ENCODE measurements around the gene ABHD8. TPM values are rescaled to one million over a fixed set of nuclear protein-coding genes. Genes with fewer than 3 reads are reported as not detected.

Gene ABHD8
- total and polyA plus RNA-seq, 2 experiments from 2014 or later: 5.5 to 16.5 TPM

GRCh38 chr19:17259118-17259780, 44.0 kb downstream of the ABHD8 start:
- Histone ChIP-seq H3F3A (replicated peaks; ENCODE audit: low read depth) (peaks cover 2% of the 10 kb centered on the region; the same call in 1 of the 2 replicates), H3K36me3 (ENCODE audit: insufficient read depth) (peaks cover 3% of the 10 kb centered on the region; the same call in 1 of the 2 replicates), H3K79me2 (replicated peaks; ENCODE audit: insufficient read depth) (no peaks in the 10 kb centered on the region), H4K20me1 (replicated peaks; ENCODE audit: insufficient read depth) (no peaks in the 10 kb centered on the region), H3K9me2 (ENCODE audit: insufficient read depth) (no peaks in the 10 kb centered on the region), H2AFZ (no peak overlapping the region), H3K4me1 (ENCODE audit: insufficient read depth) (0 out of 2 replicates have a peak, but pooled peaks cover 2% of the 10 kb centered on the region), H3K27ac (ENCODE audit: low read depth) (no peak overlapping the region), H3K27me3 (ENCODE audit: insufficient read depth) (no peaks in the 10 kb centered on the region), H3K4me2 (no peak overlapping the region), H3K4me3 (no peak overlapping the region)
- no peak for ATAC-seq
- TF ChIP-seq ZNF331 (CRISPR knock-in tag; IDR thresholded peaks at IDR 0.05; ENCODE audit: low read depth) (no peak), ZNF114 (CRISPR knock-in tag; IDR thresholded peaks at IDR 0.05) (no peak), EZH2 (IDR thresholded peaks at IDR 0.05; ENCODE audit: low read depth, unreplicated experiment) (no peak), POLR2AphosphoS5 (IDR thresholded peaks at IDR 0.05; ENCODE audit: low read depth) (no peak)
- H3K27ac Mint-ChIP-seq: no peak overlapping the region
- peaks cover 11% of the 10 kb centered on the region for H3K4me1 Mint-ChIP-seq
- H3K36me3 Mint-ChIP-seq (ENCODE audit: low read depth): peaks cover 37% of the 10 kb centered on the region
- H3K9me3 Mint-ChIP-seq: peaks cover 21% of the 10 kb centered on the region; the same call in 2 of the 3 replicates
- H3K4me3 Mint-ChIP-seq: no peak overlapping the region
- DNase-seq (ENCODE audit: low spot score): no peak
- peaks cover 20% of the 10 kb centered on the region for H3K27me3 Mint-ChIP-seq (ENCODE audit: insufficient read depth, low read depth, poor library complexity)

DNA sequence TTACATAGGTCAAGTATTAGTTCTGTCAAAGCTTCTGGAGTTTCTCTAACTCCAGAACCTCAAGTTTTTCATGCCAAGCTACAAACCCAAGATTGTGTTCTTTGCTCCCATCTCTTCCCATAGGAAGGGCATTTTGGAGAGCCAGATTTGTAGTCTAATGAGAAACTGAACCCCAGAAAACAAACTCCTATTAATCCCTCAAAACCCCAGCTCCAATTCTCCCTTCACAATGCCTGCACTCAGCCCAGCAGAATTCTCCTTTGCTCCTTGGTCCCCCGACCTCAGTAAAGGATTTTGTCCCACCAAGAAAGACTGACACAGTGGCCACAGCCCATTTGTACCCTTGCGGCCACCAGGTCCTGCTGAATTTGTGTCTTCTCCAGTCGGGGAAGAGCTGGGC, 47.1 kb downstream of the ABHD8 start:
- H3K27me3 Mint-ChIP-seq (ENCODE audit: insufficient read depth, low read depth, poor library complexity): peaks cover 14% of the 10 kb centered on the region
- Histone ChIP-seq H2AFZ (no peak overlapping the region), H3K4me1 (ENCODE audit: insufficient read depth) (no peaks in the 10 kb centered on the region), H3K36me3 (ENCODE audit: insufficient read depth) (peaks cover 3% of the 10 kb centered on the region; the same call in 1 of the 2 replicates), H4K20me1 (replicated peaks; ENCODE audit: insufficient read depth) (no peaks in the 10 kb centered on the region), H3K9me2 (ENCODE audit: insufficient read depth) (no peaks in the 10 kb centered on the region), H3K27me3 (ENCODE audit: insufficient read depth) (no peaks in the 10 kb centered on the region), H3K27ac (ENCODE audit: low read depth) (no peak overlapping the region), H3F3A (replicated peaks; ENCODE audit: low read depth) (no peaks in the 10 kb centered on the region; the same call in 1 of the 2 replicates), H3K79me2 (replicated peaks; ENCODE audit: insufficient read depth) (no peaks in the 10 kb centered on the region), H3K4me2 (no peak overlapping the region), H3K4me3 (no peak overlapping the region)
- peaks cover 42% of the 10 kb centered on the region for H3K36me3 Mint-ChIP-seq (ENCODE audit: low read depth)
- ATAC-seq: no peak
- H3K27ac Mint-ChIP-seq: no peak overlapping the region
- H3K4me3 Mint-ChIP-seq: no peak overlapping the region
- H3K4me1 Mint-ChIP-seq: peaks cover 5% of the 10 kb centered on the region; the same call in 1 of the 3 replicates
- no peak for DNase-seq (ENCODE audit: low spot score)
- H3K9me3 Mint-ChIP-seq: peaks cover 21% of the 10 kb centered on the region; the same call in 2 of the 3 replicates
- no peak for TF ChIP-seq NANOG (IDR thresholded peaks at IDR 0.05; ENCODE audit: borderline replicate concordance)
- TF ChIP-seq POLR2AphosphoS5 (IDR thresholded peaks at IDR 0.05; ENCODE audit: low read depth): no peak
- TF ChIP-seq EZH2phosphoT487 (IDR thresholded peaks at IDR 0.05; ENCODE audit: unreplicated experiment): no peak
- TF ChIP-seq, protein P1, sequence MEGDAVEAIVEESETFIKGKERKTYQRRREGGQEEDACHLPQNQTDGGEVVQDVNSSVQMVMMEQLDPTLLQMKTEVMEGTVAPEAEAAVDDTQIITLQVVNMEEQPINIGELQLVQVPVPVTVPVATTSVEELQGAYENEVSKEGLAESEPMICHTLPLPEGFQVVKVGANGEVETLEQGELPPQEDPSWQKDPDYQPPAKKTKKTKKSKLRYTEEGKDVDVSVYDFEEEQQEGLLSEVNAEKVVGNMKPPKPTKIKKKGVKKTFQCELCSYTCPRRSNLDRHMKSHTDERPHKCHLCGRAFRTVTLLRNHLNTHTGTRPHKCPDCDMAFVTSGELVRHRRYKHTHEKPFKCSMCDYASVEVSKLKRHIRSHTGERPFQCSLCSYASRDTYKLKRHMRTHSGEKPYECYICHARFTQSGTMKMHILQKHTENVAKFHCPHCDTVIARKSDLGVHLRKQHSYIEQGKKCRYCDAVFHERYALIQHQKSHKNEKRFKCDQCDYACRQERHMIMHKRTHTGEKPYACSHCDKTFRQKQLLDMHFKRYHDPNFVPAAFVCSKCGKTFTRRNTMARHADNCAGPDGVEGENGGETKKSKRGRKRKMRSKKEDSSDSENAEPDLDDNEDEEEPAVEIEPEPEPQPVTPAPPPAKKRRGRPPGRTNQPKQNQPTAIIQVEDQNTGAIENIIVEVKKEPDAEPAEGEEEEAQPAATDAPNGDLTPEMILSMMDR (conservative IDR thresholded peaks at IDR 0.05; ENCODE audit: low read depth in 2 of 2): no peak
- no peak for TF ChIP-seq CREB1 (CRISPR knock-in tag; IDR thresholded peaks at IDR 0.05; ENCODE audit: low read depth)
- no peak for TF ChIP-seq JUNB (IDR thresholded peaks at IDR 0.05; ENCODE audit: unreplicated experiment)
- TF ChIP-seq ZNF114 (CRISPR knock-in tag; IDR thresholded peaks at IDR 0.05): no peak
- TF ChIP-seq, protein P2, sequence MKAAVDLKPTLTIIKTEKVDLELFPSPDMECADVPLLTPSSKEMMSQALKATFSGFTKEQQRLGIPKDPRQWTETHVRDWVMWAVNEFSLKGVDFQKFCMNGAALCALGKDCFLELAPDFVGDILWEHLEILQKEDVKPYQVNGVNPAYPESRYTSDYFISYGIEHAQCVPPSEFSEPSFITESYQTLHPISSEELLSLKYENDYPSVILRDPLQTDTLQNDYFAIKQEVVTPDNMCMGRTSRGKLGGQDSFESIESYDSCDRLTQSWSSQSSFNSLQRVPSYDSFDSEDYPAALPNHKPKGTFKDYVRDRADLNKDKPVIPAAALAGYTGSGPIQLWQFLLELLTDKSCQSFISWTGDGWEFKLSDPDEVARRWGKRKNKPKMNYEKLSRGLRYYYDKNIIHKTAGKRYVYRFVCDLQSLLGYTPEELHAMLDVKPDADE (IDR thresholded peaks at IDR 0.05): no peak
- TF ChIP-seq ZNF331 (CRISPR knock-in tag; IDR thresholded peaks at IDR 0.05; ENCODE audit: low read depth): no peak
- no peak for TF ChIP-seq STAT1 (IDR thresholded peaks at IDR 0.05; ENCODE audit: unreplicated experiment)
- no peak for TF ChIP-seq REST (IDR thresholded peaks at IDR 0.05; ENCODE audit: unreplicated experiment)
